Activated T-helper 1 cell treated with anti-CD3 and anti-CD28 coated beads, Interleukin-12 subunit alpha, Interleukin-12 subunit beta, Interleukin-2, Interleukin-4 antibody, amounts not matched to agents 30 ng/mL and 10 ng/mL and 1 ng/mL, durations not matched to agents 14 hours and 24 hours and 36 hours (primary cell): ENCODE measurements around the gene MEX3C. TPM values are rescaled to one million over a fixed set of nuclear protein-coding genes. Genes with fewer than 3 reads are reported as not detected.

Experiments used
- total RNA-seq: library from RNA; stranded (reverse); gene quantifications from 2 replicates; pipeline ENCODE4 v1.2.3, GENCODE V29; 2022

The MEX3C gene
- total RNA-seq, 1 donor from 2014 or later, result 68.0 TPM

Other genes starting within 250 kb of the MEX3C start
- gene ELAC1, start 229.6 kb downstream of the MEX3C start, total RNA-seq, result 6.7 and 7.7 TPM in 2 replicates
- 84.4 and 88.7 TPM in 2 replicates for gene SMAD4, start 167.5 kb downstream of the MEX3C start, total RNA-seq